Pancreas (tissue), 10 donors: ENCODE measurements around the gene ACOX2. TPM values are rescaled to one million over a fixed set of nuclear protein-coding genes. Genes with fewer than 3 reads are reported as not detected.

ENCODE experiments used
- ATAC-seq, 4 donors: fragments of 200-7000 bp; cut with Tn5 transposase; one replicate each; pipeline versions ENCODE4 v1.8.0 to v1.9.1; 2020; ENCODE audit warnings: mild to moderate bottlenecking in 4 of 4, moderate library complexity in 4 of 4
- DNase-seq, 6 donors: peaks; one replicate each; pipeline ENCODE4 v3.0.0-alpha.2; 2020
- FAIRE-seq: peaks from 2 replicates; lab custom pipeline; 2012; peaks lifted over from hg19 to GRCh38; lab: Jason Lieb, UNC
- H3K27ac ChIP-seq, 4 donors: fragments of 200-600 bp; sonication (generic); 1 replicate in 3 of 4; 2 replicates in 1 of 4; pipeline versions ENCODE4 v1.5.0 to v1.8.0; 2020
- H3K27me3 ChIP-seq, 4 donors: fragments of 200-600 bp; one replicate each; pipeline ENCODE4 v1.8.0; 2021
- H3K36me3 ChIP-seq, 3 donors: fragments of 200-600 bp; sonication (generic) in 1 of 3; one replicate each; pipeline versions ENCODE4 v1.5.0 to v1.8.0; 2020 to 2021
- H3K4me1 ChIP-seq, 3 donors: fragments of 200-600 bp; one replicate each; pipeline ENCODE4 v1.8.0; 2021
- H3K4me3 ChIP-seq, 4 donors: fragments of 200-600 bp; sonication (generic) in 2 of 4; one replicate each; pipeline versions ENCODE4 v1.5.0 to v1.8.0; 2020 to 2021
- H3K9me3 ChIP-seq, 4 donors: fragments of 200-600 bp; one replicate each; pipeline ENCODE4 v1.8.0; 2021
- WGBS, 2 donors: extraction: QIAGEN DNeasy Blood & Tissue Kit; methylation state at CpG; one replicate each; pipeline ENCODE4 v1.1.7; 2013; 5-methylcytosine and 5-hydroxymethylcytosine counted together
- intact Hi-C, 3 donors: fragments of 100-400 bp; cut with DNase I; formaldehyde crosslinking; loops; one replicate each; pipeline versions ENCODE4 v1.11.1 to v1.14.2; 2022
- polyA plus RNA-seq, 2 donors: library from polyadenylated mRNA; stranded (reverse); fragments of 200-250 nt; gene quantifications; one replicate each; pipeline ENCODE4 v1.2.3, GENCODE V29; 2013
- total RNA-seq, 6 donors: library from RNA; stranded (reverse); fragmentation: NEBNext Ultra II Directional in 4 of 6; extraction: Animal tissue kit (Norgen Biotek cat#: 25700) in 4 of 6; gene quantifications; one replicate each; pipeline versions ENCODE4 v1.2.1 to v1.2.4, GENCODE V29; 2021 to 2023
- TF ChIP-seq, protein P1 (sequence below), 4 donors: fragments of 200-600 bp; sonication (generic) in 3 of 4; IDR thresholded peaks; one replicate each; pipeline versions ENCODE4 v1.5.0 to v1.8.0; 2021; ENCODE audit warnings: antibody characterized with exemption in 4 of 4
- donor health status: healthy with polysubstance abuse.
- donor health status: DM: no; HTN: no; CAD: no; lungs with moderate emphysema.
- donor health status: DM: no; HTN: no; CAD: no.
- donor health status: control.
- donor health status: control.
- donor health status: Bipolar disorder and iron deficiency.
- donor health status: DM: yes; HTN: yes; CAD: no.
- donor health status: DM: no; HTN: no; CAD: no.
- donor health status: DM: no; HTN: no; CAD: no.
- donor health status: DM: yes; HTN: yes; CAD: no.

The ACOX2 gene
- total and polyA plus RNA-seq, 8 donors = 1.3 to 13.3 (median 8.3) TPM

DNA sequence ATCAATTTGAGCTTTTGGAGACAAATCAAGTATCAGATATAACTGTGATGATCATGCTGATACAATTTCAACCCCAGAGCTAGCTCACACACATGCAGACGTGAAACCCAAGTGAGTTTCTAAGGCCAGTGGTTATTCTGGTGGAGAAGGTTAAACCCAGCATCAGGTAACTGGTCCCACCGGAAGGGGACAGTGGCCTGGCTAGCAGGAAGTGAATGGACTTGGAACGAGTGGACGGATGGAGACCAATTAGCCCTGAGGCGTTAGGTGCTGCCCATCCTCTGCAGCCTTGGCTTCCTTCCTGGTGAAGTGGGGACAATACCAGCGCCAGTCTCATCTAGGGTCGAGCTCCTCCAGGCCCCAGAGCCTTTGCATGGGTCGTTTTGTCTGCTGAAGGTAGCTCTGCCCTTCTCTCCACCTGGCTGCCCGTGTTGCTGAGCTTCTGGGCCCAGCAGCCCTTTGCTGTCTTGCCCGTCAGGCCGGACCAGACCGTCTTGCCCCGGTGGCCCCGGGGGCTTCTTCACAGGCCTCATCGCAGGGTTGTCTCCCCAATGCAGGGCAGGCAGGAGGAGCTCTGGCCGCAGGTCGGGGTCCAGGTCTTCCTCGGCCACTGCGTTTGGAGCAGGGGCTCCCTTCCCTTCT is 46.0 kb downstream of the ACOX2 start:
- DNase-seq (peak in 5 of 6 donors; percentile 21 to 83 (median 45)), ATAC-seq (peak in 3 of 4 donors; percentile 0 to 2 (median 1)), FAIRE-seq (no peak)
- Histone ChIP-seq H3K27ac (peak overlapping the region; percentile 1 to 46 (median 24)), H3K4me1 (peaks cover 5 to 16% (median 13%) of the 10 kb centered on the region in 3 donors), H3K9me3 (no peaks in the 10 kb centered on the region), H3K27me3 (no peaks in the 10 kb centered on the region), H3K36me3 (no peaks in the 10 kb centered on the region), H3K4me3 (peak overlapping the region in 3 of 4 donors; percentile 27 to 75 (median 59))
- 75% methylated on average over 18 to 19 of the region's 19 CpGs for WGBS, 2 donors
- TF ChIP-seq, protein P1, sequence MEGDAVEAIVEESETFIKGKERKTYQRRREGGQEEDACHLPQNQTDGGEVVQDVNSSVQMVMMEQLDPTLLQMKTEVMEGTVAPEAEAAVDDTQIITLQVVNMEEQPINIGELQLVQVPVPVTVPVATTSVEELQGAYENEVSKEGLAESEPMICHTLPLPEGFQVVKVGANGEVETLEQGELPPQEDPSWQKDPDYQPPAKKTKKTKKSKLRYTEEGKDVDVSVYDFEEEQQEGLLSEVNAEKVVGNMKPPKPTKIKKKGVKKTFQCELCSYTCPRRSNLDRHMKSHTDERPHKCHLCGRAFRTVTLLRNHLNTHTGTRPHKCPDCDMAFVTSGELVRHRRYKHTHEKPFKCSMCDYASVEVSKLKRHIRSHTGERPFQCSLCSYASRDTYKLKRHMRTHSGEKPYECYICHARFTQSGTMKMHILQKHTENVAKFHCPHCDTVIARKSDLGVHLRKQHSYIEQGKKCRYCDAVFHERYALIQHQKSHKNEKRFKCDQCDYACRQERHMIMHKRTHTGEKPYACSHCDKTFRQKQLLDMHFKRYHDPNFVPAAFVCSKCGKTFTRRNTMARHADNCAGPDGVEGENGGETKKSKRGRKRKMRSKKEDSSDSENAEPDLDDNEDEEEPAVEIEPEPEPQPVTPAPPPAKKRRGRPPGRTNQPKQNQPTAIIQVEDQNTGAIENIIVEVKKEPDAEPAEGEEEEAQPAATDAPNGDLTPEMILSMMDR (IDR thresholded peaks at IDR 0.05) = no peak
- intact Hi-C loops = loop anchor here in 1 of 3 donors (10.0 kb wide), 1 partner anchor 156 kb away; the partner anchor contains the start of gene PXK

DNA sequence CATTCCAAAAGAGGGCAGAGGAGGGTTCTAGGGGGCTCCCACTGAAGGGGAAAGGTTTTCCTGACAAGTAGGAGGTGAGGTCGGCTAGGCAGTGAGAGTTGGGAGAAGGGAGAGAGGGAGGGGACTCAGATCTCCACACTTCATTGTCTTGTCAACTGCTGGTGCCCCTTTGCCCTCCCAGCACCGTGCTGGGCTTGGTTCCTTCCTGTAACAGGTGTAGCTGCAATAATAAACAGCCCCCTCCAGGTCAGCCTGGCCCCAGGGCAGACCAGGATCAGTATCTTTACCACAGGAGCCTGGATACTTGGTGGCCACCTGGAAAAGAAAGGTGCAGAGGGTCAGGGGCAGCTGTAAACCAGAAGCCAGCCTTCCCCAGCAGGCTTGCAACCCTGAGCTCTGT is 48.0 kb downstream of the ACOX2 start:
- no peaks in the 10 kb centered on the region for H3K9me3 ChIP-seq
- TF ChIP-seq, protein P1 (IDR thresholded peaks at IDR 0.05) = no peak
- peaks cover 5 to 16% (median 7%) of the 10 kb centered on the region in 3 donors for H3K4me1 ChIP-seq
- intact Hi-C loops = no loop called here
- WGBS, 2 donors = 52 to 58% methylated on average over 2 of the region's 2 CpGs
- no peaks in the 10 kb centered on the region for H3K36me3 ChIP-seq
- FAIRE-seq = no peak
- DNase-seq = no peak
- H3K27ac ChIP-seq = no peak overlapping the region
- no peak for ATAC-seq
- no peak overlapping the region for H3K4me3 ChIP-seq
- no peaks in the 10 kb centered on the region for H3K27me3 ChIP-seq

DNA sequence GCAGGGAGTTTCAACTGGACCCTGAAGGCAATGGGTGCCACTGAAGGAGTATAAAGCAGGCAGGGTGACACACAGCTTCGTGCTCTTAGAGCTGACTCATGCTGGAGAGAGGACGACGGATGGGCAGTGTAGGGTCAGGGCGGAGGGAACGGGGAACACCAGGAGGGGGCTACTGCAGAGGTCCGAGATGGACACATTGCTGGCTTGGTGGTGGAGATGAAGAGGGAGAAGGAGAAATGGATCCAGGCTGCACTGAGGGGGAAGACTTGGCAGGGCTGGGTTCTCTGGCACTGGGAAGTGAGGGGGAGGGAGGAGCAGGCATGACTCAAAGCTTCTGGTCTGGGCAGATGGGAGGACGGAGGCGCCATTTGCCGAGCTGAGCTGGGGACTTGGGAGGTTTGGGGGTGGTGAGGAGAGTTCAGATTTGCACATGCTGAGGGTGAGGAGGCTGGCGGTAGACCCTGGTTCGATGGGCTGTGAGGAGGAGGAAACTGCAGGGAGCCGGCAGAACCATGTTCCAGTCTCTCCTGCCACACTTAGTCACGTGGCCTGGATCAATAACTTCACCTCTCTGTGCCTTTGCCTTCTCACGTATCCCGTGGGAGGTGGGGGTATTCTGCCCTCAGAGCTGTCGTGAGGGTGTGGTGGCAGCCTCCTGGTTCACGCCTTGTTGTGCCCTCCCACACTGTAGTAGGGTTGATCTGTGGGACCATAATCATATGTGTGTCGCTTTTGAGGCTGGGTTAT is 49.7 kb downstream of the ACOX2 start:
- DNase-seq (peak in 5 of 6 donors; percentile 31 to 55 (median 49)), ATAC-seq (peak in 2 of 4 donors; percentile 10 to 43), FAIRE-seq (no peak)
- Histone ChIP-seq H3K36me3 (no peaks in the 10 kb centered on the region), H3K27me3 (no peaks in the 10 kb centered on the region), H3K27ac (no peak overlapping the region), H3K9me3 (no peaks in the 10 kb centered on the region), H3K4me3 (peak overlapping the region in 2 of 4 donors; percentile 22 to 28), H3K4me1 (peaks cover 0 to 4% (median 0%) of the 10 kb centered on the region in 3 donors)
- TF ChIP-seq, protein P1 (IDR thresholded peaks at IDR 0.05) = no peak
- intact Hi-C loops = no loop called here
- WGBS, 2 donors = 27 to 30% methylated on average over 18 of the region's 18 CpGs

- no peak for ATAC-seq
- no peaks in the 10 kb centered on the region for H3K27me3 ChIP-seq
- no peaks in the 10 kb centered on the region for H3K9me3 ChIP-seq
- intact Hi-C loops = no loop called here
- H3K27ac ChIP-seq = no peak overlapping the region
- TF ChIP-seq, protein P1 (IDR thresholded peaks at IDR 0.05) = no peak
- no peak for FAIRE-seq
- no peak overlapping the region for H3K4me3 ChIP-seq
- H3K36me3 ChIP-seq = no peaks in the 10 kb centered on the region
- H3K4me1 ChIP-seq = peaks cover 0 to 4% (median 0%) of the 10 kb centered on the region in 3 donors
- DNase-seq = no peak
- WGBS, 2 donors = 78 to 88% methylated on average over 6 of the region's 6 CpGs
Observed at GRCh38 chr3:58485801-58486435, 51.1 kb downstream of the ACOX2 start.
